GM12891 (cell line): ENCODE data around the gene CZIB.
A peak's percentile ranks its signal among the peaks of the same experiment; 100 is the strongest.

Experiments used
- PAX5 ChIP-seq: IDR thresholded peaks from 2 replicates; pipeline ENCODE4 v1.6.1; 2011; ENCODE audit warnings: low read length, moderate library complexity, mild to moderate bottlenecking; ENCODE audit not compliant: insufficient read depth, severe bottlenecking
- POLR2A ChIP-seq: IDR thresholded peaks from 2 replicates; pipeline ENCODE4 v1.6.1; 2011; ENCODE audit warnings: low read depth, low read length, control low read depth
- POLR2AphosphoS5 ChIP-seq: IDR thresholded peaks from 2 replicates; pipeline ENCODE4 v1.6.1; 2011; ENCODE audit warnings: low read depth, low read length, control low read depth
- POU2F2 ChIP-seq: IDR thresholded peaks from 2 replicates; pipeline ENCODE4 v1.6.1; 2011; ENCODE audit warnings: low read depth, mild to moderate bottlenecking, control low read depth, low read length, moderate library complexity
- SPI1 ChIP-seq: IDR thresholded peaks from 2 replicates; pipeline ENCODE4 v1.6.1; 2011; ENCODE audit warnings: low read depth, low read length, control low read depth
- TAF1 ChIP-seq: IDR thresholded peaks from 2 replicates; pipeline ENCODE4 v1.6.1; 2011; ENCODE audit warnings: low read depth, low read length, control low read depth

GRCh38 chr1:53220171-53220961 is at the start of gene CZIB:
- peak; percentile 98 for TF ChIP-seq POLR2A
- TF ChIP-seq POLR2AphosphoS5: peak; percentile 98
- peak; percentile 59; the same call in 1 of the 2 replicates for TF ChIP-seq TAF1
- TF ChIP-seq POU2F2: no peak
- no peak for TF ChIP-seq SPI1
- no peak for TF ChIP-seq PAX5
